ENCODE results near the gene PLEKHA7. TPM values are rescaled to one million over a fixed set of nuclear protein-coding genes. Genes with fewer than 3 reads are reported as not detected.
A peak's percentile ranks its signal among the peaks of the same experiment; 100 is the strongest.

PLEKHA7 gene
- total RNA-seq, 2 donors from 2014 or later, result 55.6 to 65.9 TPM

DNA sequence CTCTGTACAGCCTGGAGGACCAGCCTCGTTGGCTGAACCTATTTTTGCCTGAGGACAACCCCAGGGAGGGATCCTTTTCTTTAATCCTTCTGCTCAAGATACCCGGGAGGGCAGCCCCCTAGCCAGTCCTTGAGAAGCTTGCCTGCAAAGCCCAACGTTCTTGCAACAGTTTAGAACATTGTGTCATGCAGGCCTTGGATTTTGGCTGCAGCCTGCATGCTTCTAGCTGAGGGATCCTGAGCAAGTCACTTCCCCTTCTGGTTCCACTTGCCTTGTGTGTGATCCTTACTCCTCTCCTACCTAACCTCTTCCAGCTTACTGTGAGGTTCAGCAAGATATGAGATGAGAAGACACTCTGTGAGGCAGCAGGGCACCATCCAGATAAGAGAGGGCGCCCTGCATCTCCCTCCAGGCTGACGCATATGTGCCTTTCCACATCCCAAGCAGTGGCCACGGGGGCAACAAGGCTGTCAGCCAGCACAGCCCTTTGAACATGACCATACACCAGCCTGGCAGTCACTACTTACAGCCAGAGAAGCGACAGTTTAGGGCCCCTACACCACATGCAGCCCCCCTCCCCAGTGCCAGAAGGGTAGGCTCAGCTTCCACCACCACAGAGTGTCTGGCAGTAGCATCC, 199.7 kb downstream of the PLEKHA7 start:
- Histone ChIP-seq H3K27me3 (no peaks in the 10 kb centered on the region), H3K4me3 (no peak overlapping the region), H3K4me1 (no peaks in the 10 kb centered on the region), H3K9me3 (no peaks in the 10 kb centered on the region), H3K27ac (no peak overlapping the region), H3K9ac (ENCODE audit: low read depth in 2 of 2, low read length in 2 of 2) (no peak overlapping the region), H3K36me3 (no peaks in the 10 kb centered on the region)
- intact Hi-C loops (cut with DNase I), result no loop called here
- no peak for DNase-seq
- TF ChIP-seq CTCF (IDR thresholded peaks at IDR 0.05), result no peak

- H3K27ac ChIP-seq, result no peak overlapping the region
- intact Hi-C loops (cut with DNase I), result no loop called here
- no peak overlapping the region for H3K9ac ChIP-seq (ENCODE audit: low read depth in 2 of 2, low read length in 2 of 2)
- no peaks in the 10 kb centered on the region for H3K4me1 ChIP-seq
- H3K9me3 ChIP-seq, result no peaks in the 10 kb centered on the region
- no peak overlapping the region for H3K4me3 ChIP-seq
- no peak for DNase-seq
- H3K27me3 ChIP-seq, result no peaks in the 10 kb centered on the region
- H3K36me3 ChIP-seq, result no peaks in the 10 kb centered on the region
- no peak for TF ChIP-seq CTCF (IDR thresholded peaks at IDR 0.05)
These were observed 201.1 kb downstream of the PLEKHA7 start for GRCh38 chr11:16813126-16813525.

DNA sequence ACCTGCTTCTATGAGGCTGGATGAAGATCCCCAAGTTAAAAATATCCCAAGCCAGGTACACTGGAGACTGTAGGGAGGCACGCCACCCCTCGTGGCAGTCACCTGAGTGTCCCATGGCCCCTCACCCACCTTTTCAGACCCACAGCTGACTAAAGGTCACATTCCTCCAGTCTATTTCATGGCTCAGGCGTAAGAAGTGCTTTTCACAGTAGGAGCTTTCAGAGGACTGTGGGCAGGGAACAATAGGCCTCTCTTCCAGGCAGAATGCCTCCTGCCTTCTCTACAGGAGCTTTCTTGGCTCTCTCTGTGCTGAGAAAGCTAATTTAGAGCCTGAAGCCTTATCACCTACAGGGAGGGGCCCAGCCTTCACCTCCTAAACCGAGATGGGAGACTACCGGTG, 201.9 kb downstream of the PLEKHA7 start:
- Histone ChIP-seq H3K4me3 (no peak overlapping the region), H3K27ac (no peak overlapping the region), H3K9ac (ENCODE audit: low read depth in 2 of 2, low read length in 2 of 2) (no peak overlapping the region), H3K27me3 (no peaks in the 10 kb centered on the region), H3K4me1 (no peaks in the 10 kb centered on the region), H3K9me3 (no peaks in the 10 kb centered on the region), H3K36me3 (no peaks in the 10 kb centered on the region)
- no peak for DNase-seq
- no peak for TF ChIP-seq CTCF (IDR thresholded peaks at IDR 0.05)
- intact Hi-C loops (cut with DNase I), result no loop called here

DNA sequence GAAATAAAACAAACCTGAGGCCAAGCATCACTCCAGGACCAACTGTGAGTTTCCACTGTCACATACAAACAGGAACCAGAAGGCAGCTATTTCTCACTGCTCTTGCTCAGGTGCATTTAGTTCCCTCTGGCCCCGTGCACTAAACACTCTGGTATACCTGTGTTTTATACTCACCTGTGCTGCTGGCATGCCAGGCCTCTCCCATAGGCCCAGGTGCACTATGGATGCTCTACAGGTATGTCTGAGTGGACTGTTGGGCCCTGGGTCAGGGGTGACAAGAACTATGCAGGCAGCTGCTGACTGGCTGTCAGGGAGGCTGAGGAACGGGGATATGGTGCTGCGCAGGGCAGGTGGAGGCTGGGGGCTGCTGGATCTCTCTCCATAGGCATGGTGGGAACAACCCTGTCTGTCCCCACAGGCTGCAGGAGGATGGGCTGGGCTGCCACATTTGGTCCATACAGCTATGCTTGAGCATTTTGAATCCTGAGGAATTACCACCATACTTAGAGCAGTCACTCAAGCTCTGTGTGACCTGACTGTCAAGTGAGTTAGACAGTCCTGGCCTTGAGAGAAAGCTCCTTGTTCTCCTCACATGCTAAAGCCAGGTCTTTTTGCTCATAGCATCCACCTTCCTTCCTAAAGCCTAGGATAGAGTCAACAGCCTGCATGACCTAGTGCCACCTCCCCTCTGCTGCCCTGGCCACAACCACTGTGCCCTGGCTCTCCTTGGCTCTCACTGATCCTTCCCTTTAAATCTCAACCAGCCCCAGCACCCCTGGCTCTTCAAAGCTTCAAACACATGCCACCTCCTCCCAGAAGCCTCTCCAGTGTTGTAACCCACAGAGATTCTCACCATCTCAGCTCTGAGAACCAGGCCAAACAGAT, 202.8 kb downstream of the PLEKHA7 start:
- no peaks in the 10 kb centered on the region for H3K27me3 ChIP-seq
- H3K4me1 ChIP-seq, result no peaks in the 10 kb centered on the region
- H3K27ac ChIP-seq, result no peak overlapping the region
- no peak for TF ChIP-seq CTCF (IDR thresholded peaks at IDR 0.05)
- H3K36me3 ChIP-seq, result no peaks in the 10 kb centered on the region
- DNase-seq, result no peak
- intact Hi-C loops (cut with DNase I), result no loop called here
- H3K4me3 ChIP-seq, result no peak overlapping the region
- H3K9me3 ChIP-seq, result no peaks in the 10 kb centered on the region
- H3K9ac ChIP-seq (ENCODE audit: low read depth in 2 of 2, low read length in 2 of 2), result peak overlapping the region in 1 of 2 donors; percentile 3

DNA sequence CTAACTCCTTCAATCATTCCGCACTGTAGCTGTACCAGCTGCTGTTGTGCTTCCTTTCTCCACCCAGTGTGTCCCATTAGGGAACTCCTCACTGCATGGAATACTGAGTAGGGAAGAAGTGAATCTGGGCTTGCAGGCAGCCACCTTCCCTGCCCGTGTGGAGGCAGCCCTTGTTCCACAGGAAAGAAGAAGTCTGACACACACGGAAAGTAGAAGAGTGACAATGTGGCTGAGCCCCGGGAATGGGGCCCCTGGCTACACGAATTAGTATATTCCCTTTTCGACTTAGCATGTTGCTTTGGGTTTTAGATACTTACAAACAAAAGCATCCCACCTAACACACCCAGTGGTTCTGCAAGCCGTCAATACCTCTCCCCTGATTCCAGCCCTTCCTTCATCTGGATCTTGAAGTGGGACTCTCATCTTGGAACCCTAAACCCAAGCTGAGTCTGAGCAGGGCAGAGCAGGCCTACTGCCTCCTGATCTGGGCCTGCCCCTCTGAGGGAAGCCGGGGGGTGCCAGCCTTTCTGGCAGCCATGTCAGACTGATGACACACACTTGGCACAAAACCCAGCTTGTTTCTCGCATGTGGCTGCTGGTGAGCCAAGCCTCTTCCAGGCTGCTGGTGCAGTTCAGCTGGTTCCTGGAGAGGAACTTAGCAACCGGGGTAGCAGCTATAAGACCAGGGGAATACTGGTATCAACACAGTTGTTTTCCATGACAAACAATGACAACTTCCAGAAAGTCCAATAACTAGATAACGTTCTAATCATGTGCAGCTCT, 204.1 kb downstream of the PLEKHA7 start:
- DNase-seq, result no peak
- H3K27me3 ChIP-seq, result no peaks in the 10 kb centered on the region
- no peak overlapping the region for H3K27ac ChIP-seq
- no peak for TF ChIP-seq CTCF (IDR thresholded peaks at IDR 0.05)
- H3K4me3 ChIP-seq, result no peak overlapping the region
- peaks cover under 1% of the 10 kb centered on the region for H3K4me1 ChIP-seq
- no peaks in the 10 kb centered on the region for H3K9me3 ChIP-seq
- no peaks in the 10 kb centered on the region for H3K36me3 ChIP-seq
- intact Hi-C loops (cut with DNase I), result no loop called here
- H3K9ac ChIP-seq (ENCODE audit: low read depth in 2 of 2, low read length in 2 of 2), result no peak overlapping the region
